WERI-Rb-1 (cell line): ENCODE data around the gene CYB561D2.

Experiments
- DNase-seq: peaks from one replicate; pipeline ENCODE4 v3.0.0-alpha.2; 2020
- H3K27ac ChIP-seq: fragments of 250-450 bp; sonication (Bioruptor Pico); 2 replicates; pipeline ENCODE4 v1.5.1; 2020; ENCODE audit warnings: mild to moderate bottlenecking, moderate library complexity
- H3K27me3 ChIP-seq: fragments of 250-450 bp; sonication (Bioruptor Pico); 2 replicates; pipeline ENCODE4 v1.5.1; 2021; ENCODE audit warnings: mild to moderate bottlenecking, low read depth, moderate library complexity; ENCODE audit not compliant: insufficient read depth, severe bottlenecking
- H3K36me3 ChIP-seq: fragments of 250-450 bp; sonication (Bioruptor Pico); 2 replicates; pipeline ENCODE4 v1.5.1; 2020; ENCODE audit warnings: mild to moderate bottlenecking, moderate library complexity
- H3K4me3 ChIP-seq: 2 replicates; pipeline ENCODE4 v1.5.1; 2011; ENCODE audit warnings: low read depth, mild to moderate bottlenecking, control low read depth, low read length
- H3K9me3 ChIP-seq: fragments of 250-450 bp; sonication (Bioruptor Pico); 2 replicates; pipeline ENCODE4 v1.5.1; 2021; ENCODE audit warnings: mild to moderate bottlenecking, moderate library complexity; ENCODE audit not compliant: severe bottlenecking
- TF ChIP-seq, protein P1 (sequence below): IDR thresholded peaks from 2 replicates; pipeline ENCODE4 v1.5.1; 2011; ENCODE audit warnings: low read depth, mild to moderate bottlenecking, control low read depth, inconsistent platforms, low read length

Gene CYB561D2

DNA sequence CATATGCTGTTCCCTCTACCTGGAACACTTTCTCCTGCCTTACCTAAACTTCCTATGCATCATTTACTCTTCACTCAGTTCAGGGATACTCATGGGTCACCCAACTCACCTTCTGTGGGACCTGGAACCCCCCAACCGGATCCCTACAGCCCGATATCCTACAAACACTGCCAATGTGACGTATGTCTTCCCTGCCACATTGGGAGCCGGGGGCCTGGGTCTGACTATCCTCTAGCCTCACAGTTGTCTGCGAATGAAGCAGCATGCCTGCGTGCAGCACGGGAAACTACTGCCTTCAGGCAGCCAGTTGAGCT, 492 bp upstream of the CYB561D2 start:
- H3K4me3 ChIP-seq, result peak overlapping the region; percentile 87
- TF ChIP-seq, protein P1, sequence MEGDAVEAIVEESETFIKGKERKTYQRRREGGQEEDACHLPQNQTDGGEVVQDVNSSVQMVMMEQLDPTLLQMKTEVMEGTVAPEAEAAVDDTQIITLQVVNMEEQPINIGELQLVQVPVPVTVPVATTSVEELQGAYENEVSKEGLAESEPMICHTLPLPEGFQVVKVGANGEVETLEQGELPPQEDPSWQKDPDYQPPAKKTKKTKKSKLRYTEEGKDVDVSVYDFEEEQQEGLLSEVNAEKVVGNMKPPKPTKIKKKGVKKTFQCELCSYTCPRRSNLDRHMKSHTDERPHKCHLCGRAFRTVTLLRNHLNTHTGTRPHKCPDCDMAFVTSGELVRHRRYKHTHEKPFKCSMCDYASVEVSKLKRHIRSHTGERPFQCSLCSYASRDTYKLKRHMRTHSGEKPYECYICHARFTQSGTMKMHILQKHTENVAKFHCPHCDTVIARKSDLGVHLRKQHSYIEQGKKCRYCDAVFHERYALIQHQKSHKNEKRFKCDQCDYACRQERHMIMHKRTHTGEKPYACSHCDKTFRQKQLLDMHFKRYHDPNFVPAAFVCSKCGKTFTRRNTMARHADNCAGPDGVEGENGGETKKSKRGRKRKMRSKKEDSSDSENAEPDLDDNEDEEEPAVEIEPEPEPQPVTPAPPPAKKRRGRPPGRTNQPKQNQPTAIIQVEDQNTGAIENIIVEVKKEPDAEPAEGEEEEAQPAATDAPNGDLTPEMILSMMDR, result no peak
- peak overlapping the region; percentile 83 for H3K27ac ChIP-seq
- peaks cover 50% of the 10 kb centered on the region for H3K36me3 ChIP-seq
- no peak for DNase-seq
- H3K9me3 ChIP-seq, result no peaks in the 10 kb centered on the region
- H3K27me3 ChIP-seq, result no peaks in the 10 kb centered on the region

DNA sequence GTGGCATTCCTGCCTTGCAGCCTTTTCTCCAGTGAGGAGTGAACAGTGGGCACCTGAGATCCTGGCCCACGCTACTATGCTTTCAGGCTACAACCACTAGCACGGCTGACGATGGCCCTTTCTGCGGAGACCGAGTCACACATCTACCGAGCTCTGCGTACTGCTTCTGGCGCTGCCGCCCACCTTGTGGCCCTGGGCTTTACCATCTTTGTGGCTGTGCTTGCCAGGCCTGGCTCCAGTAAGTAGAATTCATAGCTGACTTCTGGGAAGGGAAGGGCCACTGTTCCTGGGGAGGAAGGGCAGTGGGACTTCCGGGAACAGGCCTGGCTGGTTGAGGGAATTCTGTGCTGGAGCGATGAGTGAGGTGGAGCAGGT, 648 bp downstream of the CYB561D2 start:
- Histone ChIP-seq H3K27me3 (no peaks in the 10 kb centered on the region), H3K27ac (peak overlapping the region; percentile 83), H3K36me3 (peaks cover 61% of the 10 kb centered on the region), H3K9me3 (no peaks in the 10 kb centered on the region), H3K4me3 (peak overlapping the region; percentile 87)
- DNase-seq, result no peak
- TF ChIP-seq, protein P1, result no peak

DNA sequence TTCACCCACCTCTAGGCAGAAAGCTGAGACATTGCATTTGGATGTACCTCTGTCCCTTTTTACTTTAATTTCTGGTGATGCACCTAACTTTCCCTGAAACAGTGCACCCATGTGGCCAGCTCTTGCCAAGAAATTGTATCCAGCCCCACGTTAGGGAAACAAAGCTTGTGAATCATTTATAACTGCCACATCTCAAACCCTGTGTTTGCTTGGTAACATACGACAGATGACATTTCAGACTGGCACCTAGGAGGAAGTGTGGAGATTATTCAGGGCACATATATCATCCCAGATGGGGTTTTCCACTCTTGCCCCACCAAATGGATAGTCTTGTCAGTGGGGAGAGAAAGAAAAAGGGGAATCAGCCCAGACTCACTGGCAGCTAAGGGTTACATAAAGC, 2.1 kb downstream of the CYB561D2 start:
- Histone ChIP-seq H3K27ac (no peak overlapping the region), H3K4me3 (no peak overlapping the region), H3K27me3 (no peaks in the 10 kb centered on the region), H3K36me3 (peaks cover 66% of the 10 kb centered on the region), H3K9me3 (no peaks in the 10 kb centered on the region)
- DNase-seq, result no peak
- TF ChIP-seq, protein P1, result peak; percentile 32; the same call in 1 of the 2 replicates

DNA sequence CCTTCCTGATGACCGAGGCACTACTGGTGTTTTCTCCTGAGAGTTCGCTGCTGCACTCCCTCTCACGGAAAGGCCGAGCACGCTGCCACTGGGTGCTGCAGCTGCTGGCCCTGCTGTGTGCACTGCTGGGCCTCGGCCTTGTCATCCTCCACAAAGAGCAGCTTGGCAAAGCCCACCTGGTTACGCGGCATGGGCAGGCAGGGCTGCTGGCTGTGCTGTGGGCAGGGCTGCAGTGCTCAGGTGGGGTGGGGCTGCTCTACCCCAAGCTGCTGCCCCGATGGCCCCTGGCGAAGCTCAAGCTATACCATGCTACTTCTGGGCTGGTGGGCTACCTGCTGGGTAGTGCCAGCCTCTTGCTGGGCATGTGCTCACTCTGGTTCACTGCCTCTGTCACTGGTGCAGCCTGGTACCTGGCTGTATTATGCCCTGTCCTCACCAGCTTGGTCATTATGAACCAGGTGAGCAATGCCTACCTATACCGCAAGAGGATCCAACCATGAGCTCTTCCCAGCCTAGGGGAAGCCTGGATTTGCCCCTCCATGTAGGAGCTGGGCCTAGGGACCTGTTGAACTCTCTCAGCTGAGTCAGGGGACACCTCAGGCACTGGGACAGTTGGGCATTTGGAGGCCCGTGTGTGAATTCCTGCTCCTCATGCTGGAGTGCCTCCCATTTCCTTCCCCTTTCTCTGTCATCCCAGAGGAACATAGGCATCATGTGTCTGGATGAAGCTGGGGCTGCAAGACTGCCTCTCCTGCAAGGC, 2.8 kb downstream of the CYB561D2 start:
- Histone ChIP-seq H3K36me3 (peaks cover 66% of the 10 kb centered on the region), H3K9me3 (no peaks in the 10 kb centered on the region), H3K4me3 (no peak overlapping the region), H3K27ac (no peak overlapping the region), H3K27me3 (no peaks in the 10 kb centered on the region)
- TF ChIP-seq, protein P1, result no peak
- DNase-seq, result no peak

DNA sequence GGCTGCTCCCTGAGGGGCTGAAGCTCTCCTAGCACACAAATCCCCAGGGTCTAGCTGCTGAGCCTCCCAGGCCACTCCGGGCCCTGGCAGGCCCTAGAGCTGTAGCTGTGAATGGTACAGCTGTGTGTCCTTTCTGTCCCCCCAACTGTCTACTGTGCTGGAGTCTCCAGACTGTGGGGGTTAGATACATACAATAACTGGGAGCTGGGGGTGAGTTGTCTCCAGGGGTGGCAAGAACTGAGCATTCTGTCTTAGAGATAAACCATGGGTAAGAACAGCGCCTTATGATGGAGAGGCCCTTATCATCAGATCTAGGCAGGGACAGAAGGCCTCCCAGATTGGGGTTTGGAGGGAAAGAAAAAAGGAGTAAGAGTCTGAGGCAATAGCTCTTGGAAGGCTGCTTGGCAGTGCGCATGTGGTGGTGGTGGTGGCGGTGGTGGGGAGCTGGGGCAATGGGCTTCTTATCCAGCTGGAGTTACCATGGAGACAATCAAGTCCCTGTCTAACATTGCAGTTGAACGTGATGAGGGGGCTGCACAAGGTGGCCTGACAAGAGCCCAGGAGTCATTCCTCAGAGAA, 3.6 kb downstream of the CYB561D2 start:
- peaks cover 58% of the 10 kb centered on the region for H3K36me3 ChIP-seq
- DNase-seq, result no peak
- TF ChIP-seq, protein P1, result no peak
- no peaks in the 10 kb centered on the region for H3K27me3 ChIP-seq
- no peaks in the 10 kb centered on the region for H3K9me3 ChIP-seq
- H3K4me3 ChIP-seq, result no peak overlapping the region
- H3K27ac ChIP-seq, result no peak overlapping the region
